ENCODE measurements around the gene ZNF646.

ZNF646 gene

GRCh38 chr16:31108035-31108793 is 34.0 kb downstream of the ZNF646 start, which contains the start of gene BCKDK:
Gene BCKDK (plus strand): TSS chr16:31108386. CDS start chr16:31109224, 838 bp downstream.
- peak; percentile 88 for DNase-seq (ENCODE audit: low spot score)

GRCh38 chr16:31108794-31109558 is 34.8 kb downstream of the ZNF646 start:
- no peak for DNase-seq (ENCODE audit: low spot score)

- DNase-seq (ENCODE audit: low spot score) = no peak
Observed at GRCh38 chr16:31109622-31110021, 35.4 kb downstream of the ZNF646 start.

- no peak for DNase-seq (ENCODE audit: low spot score)
Observed at GRCh38 chr16:31110106-31111034, 36.1 kb downstream of the ZNF646 start.

GRCh38 chr16:31111881-31112466 is 37.8 kb downstream of the ZNF646 start:
- DNase-seq (ENCODE audit: low spot score) = no peak

- DNase-seq (ENCODE audit: low spot score) = no peak
Observed at GRCh38 chr16:31112711-31113110, 38.5 kb downstream of the ZNF646 start.

GRCh38 chr16:31113121-31114120 is 39.2 kb downstream of the ZNF646 start:
- no peak for DNase-seq (ENCODE audit: low spot score)

- DNase-seq (ENCODE audit: low spot score) = no peak
Observed at GRCh38 chr16:31114468-31114867, 40.2 kb downstream of the ZNF646 start.

- DNase-seq (ENCODE audit: low spot score) = peak; percentile 98
Observed at GRCh38 chr16:31117384-31118222, 43.4 kb downstream of the ZNF646 start, which contains the start of gene KAT8. Gene KAT8 (plus strand): TSS chr16:31117664. CDS start chr16:31117682, 18 bp downstream.

GRCh38 chr16:31118223-31119155 is 44.3 kb downstream of the ZNF646 start:
- peak; percentile 77 for DNase-seq (ENCODE audit: low spot score)

GRCh38 chr16:31120129-31120528 is 45.9 kb downstream of the ZNF646 start:
- no peak for DNase-seq (ENCODE audit: low spot score)

GRCh38 chr16:31125844-31126243 is 51.6 kb downstream of the ZNF646 start:
- DNase-seq (ENCODE audit: low spot score) = no peak

GRCh38 chr16:31127182-31127581 is 53.0 kb downstream of the ZNF646 start:
- no peak for DNase-seq (ENCODE audit: low spot score)

- DNase-seq (ENCODE audit: low spot score) = no peak
Observed at GRCh38 chr16:31128711-31129567, 54.7 kb downstream of the ZNF646 start.

- DNase-seq (ENCODE audit: low spot score) = no peak
Observed at GRCh38 chr16:31129568-31130335, 55.5 kb downstream of the ZNF646 start.

- DNase-seq (ENCODE audit: low spot score) = no peak
Observed at GRCh38 chr16:31130336-31130891, 56.2 kb downstream of the ZNF646 start.

Measured in RKO (cell line).